Measurements from ENCODE around the gene ABCB7. TPM values are rescaled to one million over a fixed set of nuclear protein-coding genes. Genes with fewer than 3 reads are reported as not detected.
"Not testable (repeated sequence)": the region's sequence is repeated elsewhere in the genome, so short reads cannot be mapped to it uniquely, and the experiment has no call there.

ABCB7 gene
- 21.4 and 27.7 TPM in 2 replicates for total RNA-seq

DNA sequence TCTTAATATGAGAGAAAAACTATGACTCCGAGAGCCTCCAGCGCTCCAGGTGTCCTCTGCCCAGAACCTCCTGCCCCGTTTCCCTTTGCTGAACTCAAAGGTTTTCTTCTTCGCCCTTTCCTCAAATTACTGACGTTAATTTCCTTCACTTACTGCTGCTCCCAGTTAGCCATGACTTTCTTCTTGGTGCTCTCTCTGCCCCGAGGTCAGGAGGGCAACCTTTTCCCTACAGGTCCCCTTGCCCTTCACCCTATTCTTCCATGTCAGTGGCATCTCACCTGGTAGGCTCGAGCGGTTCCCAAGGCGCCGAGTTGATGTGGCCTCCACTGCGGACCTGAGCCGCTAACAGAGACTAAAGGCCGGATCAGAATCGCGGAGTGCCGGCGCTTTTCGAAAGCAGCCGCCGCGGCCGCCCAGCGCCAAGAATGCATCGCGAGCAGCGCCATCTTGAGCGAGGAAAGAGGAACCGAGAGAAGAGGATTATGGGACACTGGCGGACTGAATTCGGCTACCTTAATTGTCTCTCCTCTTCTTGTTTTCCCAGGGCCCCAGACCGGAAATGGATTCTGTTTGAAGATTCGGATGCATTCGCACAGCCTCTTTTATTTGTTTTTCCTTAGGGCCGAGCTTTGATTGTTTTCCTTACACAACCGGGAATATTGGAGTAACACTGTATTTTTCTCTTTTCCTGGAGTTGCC is at the start of gene ABCB7:
ABCB7 (minus strand) TSS at position 457 of the 699 bp plus-strand sequence; CDS start at position 446, 11 bp downstream.
- DNase-seq (ENCODE audit: low read depth in 2 of 2), result peak; percentile 69 to 70

- not testable (repeated sequence) for DNase-seq (ENCODE audit: low read depth in 2 of 2)
These were observed 32.5 kb upstream of the ABCB7 start for GRCh38 chrX:75188415-75189206.

DNA sequence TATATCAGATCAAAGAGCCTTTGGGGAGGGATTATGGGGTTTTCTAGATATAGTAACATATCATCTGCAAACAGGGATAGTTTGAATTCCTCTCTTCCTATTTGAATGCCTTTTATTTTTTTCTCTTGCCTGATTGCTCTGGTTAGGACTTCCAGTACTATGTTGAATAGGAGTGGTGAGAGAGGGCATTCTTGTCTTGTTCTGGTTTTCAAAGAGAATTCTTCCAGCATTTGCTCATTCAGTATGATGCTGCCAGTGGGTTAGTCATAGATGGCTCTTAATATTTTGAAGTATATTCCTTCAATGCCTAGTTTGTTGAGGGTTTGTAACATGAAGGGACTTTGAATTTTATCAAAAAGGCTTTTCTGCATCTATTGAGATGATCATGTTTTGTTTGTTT is 25.6 kb upstream of the ABCB7 start:
- no peak for DNase-seq (ENCODE audit: low read depth in 2 of 2)

GRCh38 chrX:75179536-75180293 is 23.6 kb upstream of the ABCB7 start:
- not testable (repeated sequence) for DNase-seq (ENCODE audit: low read depth in 2 of 2)

- not testable (repeated sequence) for DNase-seq (ENCODE audit: low read depth in 2 of 2)
These were observed 16.3 kb upstream of the ABCB7 start for GRCh38 chrX:75172257-75172890.

DNA sequence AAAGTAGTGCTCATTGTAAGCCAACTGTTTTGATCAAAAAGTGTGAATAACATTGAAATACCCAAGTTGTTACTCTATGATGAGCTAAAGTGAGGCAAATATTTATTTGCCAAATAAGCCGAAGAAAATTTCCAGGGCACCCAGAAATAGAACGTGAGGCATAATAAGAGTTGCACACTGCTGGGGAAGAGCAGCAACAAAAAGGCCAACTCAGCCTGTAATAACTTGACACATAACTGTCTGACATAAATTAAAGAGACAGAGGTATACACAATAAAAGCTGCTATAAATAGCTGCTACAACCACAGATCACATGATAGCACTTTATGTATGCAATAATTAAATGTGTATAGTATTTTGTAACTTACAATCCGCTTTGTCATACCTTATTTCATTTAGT is 2.0 kb upstream of the ABCB7 start:
- no peak for DNase-seq (ENCODE audit: low read depth in 2 of 2)

DNA sequence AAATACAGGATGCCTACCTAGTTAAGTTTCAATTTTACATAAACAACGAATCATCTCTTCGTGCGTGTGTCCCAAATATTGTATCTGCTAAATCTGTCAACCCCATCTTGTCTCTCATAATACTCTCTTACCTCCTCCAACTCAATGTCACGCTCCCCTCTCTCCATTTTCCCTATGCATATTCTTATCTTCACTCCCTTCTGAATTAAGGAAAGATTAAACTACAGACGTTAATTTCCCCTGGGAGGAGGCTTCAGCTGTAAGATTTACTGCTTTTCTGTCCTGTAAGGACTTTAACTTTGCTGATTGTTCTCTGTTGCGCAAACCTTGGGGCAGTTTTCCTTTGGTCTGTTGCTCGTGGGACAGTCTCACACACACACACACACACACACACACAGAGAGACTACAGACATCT is 455 bp upstream of the ABCB7 start:
- DNase-seq (ENCODE audit: low read depth in 2 of 2), result peak; percentile 20 to 41

DNA sequence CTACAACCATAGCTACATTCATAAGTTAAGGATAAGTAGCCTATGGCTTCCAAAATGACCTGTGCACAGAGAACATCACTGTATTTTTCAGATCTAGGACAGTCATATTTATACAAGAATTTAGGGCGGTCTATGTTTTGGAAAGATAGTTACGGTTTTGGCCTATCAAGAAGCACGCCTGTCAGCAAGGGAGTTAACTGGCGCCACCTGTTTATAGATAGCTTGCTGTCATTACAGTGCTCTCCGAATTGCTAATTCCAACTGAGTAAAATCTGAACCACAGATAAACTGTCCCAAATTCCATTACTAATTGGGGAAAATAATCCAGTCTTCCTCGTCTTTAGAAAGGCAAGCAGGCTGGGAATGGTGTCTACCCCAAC is 646 bp downstream of the ABCB7 start:
- DNase-seq (ENCODE audit: low read depth in 2 of 2), result peak; percentile 9 to 23

GRCh38 chrX:75154871-75155270 is 1.2 kb downstream of the ABCB7 start:
- no peak for DNase-seq (ENCODE audit: low read depth in 2 of 2)

- peak in 1 of 2 donors; percentile 15 for DNase-seq (ENCODE audit: low read depth in 2 of 2)
These were observed 4.1 kb downstream of the ABCB7 start for GRCh38 chrX:75151827-75152592.

GRCh38 chrX:75149654-75150053 is 6.4 kb downstream of the ABCB7 start:
- DNase-seq (ENCODE audit: low read depth in 2 of 2), result no peak

GRCh38 chrX:75132672-75133071 is 23.4 kb downstream of the ABCB7 start:
- DNase-seq (ENCODE audit: low read depth in 2 of 2), result no peak

DNA sequence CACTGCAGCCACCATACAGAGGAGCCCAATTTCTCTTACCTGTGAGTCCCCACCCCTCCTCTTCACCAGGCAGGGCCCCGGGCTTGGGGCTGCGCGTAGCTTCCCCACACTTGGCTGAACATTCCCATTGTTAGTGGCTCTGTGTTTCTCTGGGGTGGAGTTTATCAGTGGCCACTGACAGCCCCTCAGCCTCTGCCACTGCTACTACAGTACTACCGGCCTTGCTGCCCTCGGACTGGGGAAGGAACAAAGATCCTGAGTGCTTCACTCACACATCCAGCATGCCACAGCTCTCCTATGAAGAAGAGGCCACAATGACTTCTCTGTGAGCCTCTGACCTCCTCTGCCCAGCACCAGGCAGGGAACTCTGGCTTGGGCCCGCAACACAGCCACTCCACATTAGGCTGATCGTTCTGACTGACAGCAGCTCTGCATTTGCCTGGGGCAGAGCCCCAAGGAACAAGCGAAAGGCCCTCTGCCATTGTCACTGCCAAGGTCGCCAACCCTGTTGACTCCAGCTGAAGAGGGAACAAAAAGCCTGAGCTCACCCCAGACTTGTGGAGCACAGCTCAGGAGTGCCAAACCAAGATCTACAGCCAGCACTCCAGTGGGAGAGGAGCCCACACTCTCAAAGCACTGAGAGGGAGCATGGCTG is 24.0 kb downstream of the ABCB7 start:
- no peak for DNase-seq (ENCODE audit: low read depth in 2 of 2)

DNA sequence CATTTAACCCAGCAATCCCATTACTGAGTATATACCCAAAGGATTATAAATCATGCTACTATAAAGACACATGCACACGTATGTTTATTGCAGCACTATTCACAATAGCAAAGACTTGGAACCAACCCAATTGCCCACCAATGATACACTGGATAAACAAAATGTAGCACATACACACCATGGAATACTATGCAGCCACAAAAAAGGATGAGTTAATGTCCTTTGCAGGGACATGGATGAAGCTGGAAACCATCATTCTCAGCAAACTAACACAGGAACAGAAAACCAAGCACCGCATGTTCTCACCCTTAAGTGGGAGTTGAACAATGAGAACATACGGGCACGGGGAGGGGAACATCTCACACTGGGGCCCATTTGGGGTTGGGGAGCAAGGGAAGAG is 27.0 kb downstream of the ABCB7 start:
- not testable (repeated sequence) for DNase-seq (ENCODE audit: low read depth in 2 of 2)

GRCh38 chrX:75118296-75118695 is 37.8 kb downstream of the ABCB7 start:
- no peak for DNase-seq (ENCODE audit: low read depth in 2 of 2)

- no peak for DNase-seq (ENCODE audit: low read depth in 2 of 2)
These were observed 40.2 kb downstream of the ABCB7 start for GRCh38 chrX:75115707-75116413.

DNA sequence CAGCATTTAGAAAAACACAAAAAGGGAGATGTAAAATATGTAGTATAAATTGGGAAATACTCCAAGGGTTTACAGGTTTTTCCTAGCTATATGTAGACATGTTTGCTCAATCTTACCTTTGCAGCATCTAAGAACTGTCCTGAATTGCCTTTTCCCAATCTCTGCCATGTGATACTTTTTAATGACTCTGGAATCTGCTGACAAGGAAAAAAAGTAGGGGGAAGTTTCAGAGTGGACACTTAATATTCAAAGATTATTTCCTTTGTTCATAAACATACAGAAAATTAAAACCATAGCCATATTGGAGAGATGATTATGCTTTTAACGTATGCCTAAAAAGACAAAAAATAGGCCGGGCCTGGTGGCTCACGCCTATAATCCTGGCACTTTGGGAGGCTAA is 41.4 kb downstream of the ABCB7 start:
- no peak for DNase-seq (ENCODE audit: low read depth in 2 of 2)

DNA sequence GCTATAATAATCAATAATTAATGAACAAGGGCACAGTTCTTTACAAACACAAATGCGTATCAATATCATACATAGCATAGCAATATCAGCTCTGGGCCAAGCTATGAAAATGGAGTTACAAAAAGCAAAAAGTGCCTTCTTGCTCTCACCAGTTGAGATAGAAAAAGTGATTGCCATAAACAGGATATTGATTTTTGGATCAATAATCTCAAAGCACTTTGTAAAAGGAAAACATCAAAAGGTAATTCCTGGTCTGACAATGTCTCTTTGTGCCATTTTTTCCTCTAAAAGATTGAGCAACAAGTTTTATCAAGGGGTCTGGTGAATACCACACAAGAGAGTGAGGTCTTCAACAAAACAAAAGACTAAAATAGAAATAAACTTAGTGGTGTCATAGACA is 42.4 kb downstream of the ABCB7 start:
- no peak for DNase-seq (ENCODE audit: low read depth in 2 of 2)

DNA sequence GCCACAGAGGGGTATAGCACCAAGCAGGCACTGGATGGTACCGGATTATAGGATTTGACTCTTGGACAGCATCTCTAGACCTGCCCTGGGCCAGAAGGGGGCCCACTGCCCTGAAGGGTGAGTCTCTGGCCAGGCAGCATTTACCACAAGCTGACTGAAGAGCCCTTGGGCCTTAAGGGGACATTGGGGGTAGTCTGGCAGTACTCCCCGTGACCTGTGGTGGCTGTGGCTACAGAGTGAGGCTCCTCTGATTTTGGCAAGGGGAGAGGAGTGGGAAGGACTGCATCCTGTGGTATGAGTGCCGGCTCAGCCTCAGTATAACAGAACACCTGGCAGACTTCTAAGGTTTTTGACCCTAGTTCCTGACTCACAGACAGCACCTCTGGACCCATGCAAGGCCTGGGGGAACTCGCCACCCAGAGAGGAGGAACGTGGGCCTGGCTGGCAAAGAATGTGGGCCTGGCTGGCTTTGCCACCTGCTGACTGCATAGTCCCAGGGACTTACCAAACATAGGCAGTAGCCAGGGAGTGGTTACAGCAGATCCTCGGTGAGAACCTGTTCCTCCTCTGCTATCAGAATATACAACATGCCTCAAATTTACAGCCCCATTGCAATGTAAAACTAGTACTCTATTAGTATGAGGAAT is 48.1 kb downstream of the ABCB7 start:
- DNase-seq (ENCODE audit: low read depth in 2 of 2), result no peak

Data from lung microvascular endothelial cell (primary cell).